ENCODE results near the gene SYT4. TPM values are rescaled to one million over a fixed set of nuclear protein-coding genes. Genes with fewer than 3 reads are reported as not detected.
"Not testable (repeated sequence)": the region's sequence is repeated elsewhere in the genome, so short reads cannot be mapped to it uniquely, and the experiment has no call there.

SYT4 gene
- total and polyA plus RNA-seq, 9 of the 15 experiments (the other 6 are each of a cell fraction or from before 2014, with no cell fraction given), result not detected

DNA sequence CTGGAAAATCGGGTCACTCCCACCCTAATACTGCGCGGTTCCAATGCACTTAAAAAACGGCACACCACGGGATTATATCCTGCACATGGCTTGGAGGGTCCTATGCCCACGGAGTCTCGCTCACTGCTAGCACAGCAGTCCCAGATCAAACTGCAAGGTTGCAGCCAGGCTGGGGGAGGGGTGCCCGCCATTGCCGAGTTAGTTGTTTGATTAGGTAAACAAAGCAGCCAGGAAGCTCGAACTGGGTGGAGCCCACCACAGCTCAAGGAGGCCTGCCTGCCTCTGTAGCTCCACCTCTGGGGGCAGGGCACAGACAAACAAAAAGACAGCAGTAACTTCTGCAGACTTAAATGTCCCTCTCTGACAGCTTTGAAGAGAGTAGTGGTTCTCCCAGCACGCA is 8.9 kb upstream of the SYT4 start:
- H3K9me3 ChIP-seq (replicated peaks; ENCODE audit: control insufficient read depth, insufficient read depth, low read depth, low read length); H3K4me3 ChIP-seq; DNase-seq (ENCODE audit: extremely low read depth in 1 of 4, low spot score in 3 of 4); H3K27ac ChIP-seq (ENCODE audit: extremely low read depth, low read depth, low read length); H3K9ac ChIP-seq (ENCODE audit: insufficient read depth in 1 of 2, low read depth in 2 of 2, low read length in 2 of 2); intact Hi-C loops (cut with micrococcal nuclease); POLR2A ChIA-PET; H3K36me3 ChIP-seq (ENCODE audit: control insufficient read depth, insufficient read depth, low read length); CTCF ChIA-PET (ENCODE audit: low intra/inter-chr PET ratio); FAIRE-seq; H3K4me2 ChIP-seq (ENCODE audit: insufficient read depth, low read length); H4K20me1 ChIP-seq (replicated peaks; ENCODE audit: control insufficient read depth, insufficient read depth, low read length); H3K79me2 ChIP-seq (ENCODE audit: control insufficient read depth, insufficient read depth, low read length); H3K4me1 ChIP-seq (replicated peaks in 1 of 2; ENCODE audit: control insufficient read depth in 2 of 2, insufficient read depth in 2 of 2, low read length in 2 of 2); BruUV-seq (replicated peaks); H3K9me1 ChIP-seq (ENCODE audit: control insufficient read depth, insufficient read depth, low read length); H3K27me3 ChIP-seq (ENCODE audit: control insufficient read depth in 2 of 2, insufficient read depth in 2 of 2, low read length in 2 of 2); in situ Hi-C loops (cut with MboI); ATAC-seq; H2AFZ ChIP-seq (ENCODE audit: low read depth, low read length): not testable (repeated sequence)
- 1% methylated on average over 8 of the region's 11 CpGs for WGBS (ENCODE audit: insufficient coverage, low coverage, missing lambda C conversion rate)

DNA sequence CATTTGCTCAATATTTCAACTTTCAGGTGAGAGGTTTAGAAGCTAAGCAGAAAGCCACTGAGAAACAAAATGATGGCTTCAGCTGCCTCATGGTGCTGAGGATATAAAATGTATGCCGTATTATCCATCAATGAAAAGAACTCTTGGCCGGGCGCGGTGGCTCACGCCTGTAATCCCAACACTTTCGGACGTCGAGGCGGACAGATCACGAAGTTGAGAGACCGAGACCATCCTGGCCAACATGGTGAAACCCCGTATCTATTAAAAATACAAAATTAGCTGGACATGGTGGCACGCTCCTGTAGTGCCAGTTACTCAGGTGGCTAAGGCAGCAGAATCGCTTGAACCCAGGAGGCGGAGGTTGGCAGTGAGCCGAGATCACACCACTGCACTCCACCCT is 6.0 kb upstream of the SYT4 start:
- H3K9ac ChIP-seq (ENCODE audit: insufficient read depth in 1 of 2, low read depth in 2 of 2, low read length in 2 of 2), result no peak overlapping the region
- H2AFZ ChIP-seq (ENCODE audit: low read depth, low read length), result no peak overlapping the region
- no peak for ATAC-seq
- no peak overlapping the region for H3K4me3 ChIP-seq
- intact Hi-C loops (cut with micrococcal nuclease), result no loop called here
- H3K27me3 ChIP-seq (ENCODE audit: control insufficient read depth in 2 of 2, insufficient read depth in 2 of 2, low read length in 2 of 2), result no peaks in the 10 kb centered on the region
- no peaks in the 10 kb centered on the region for H3K9me3 ChIP-seq (replicated peaks; ENCODE audit: control insufficient read depth, insufficient read depth, low read depth, low read length)
- H3K79me2 ChIP-seq (ENCODE audit: control insufficient read depth, insufficient read depth, low read length), result no peaks in the 10 kb centered on the region
- POLR2A ChIA-PET, result no interaction called here
- DNase-seq (ENCODE audit: extremely low read depth in 1 of 4, low spot score in 3 of 4), result no peak
- under 1% methylated on average over 16 of the region's 16 CpGs for WGBS (ENCODE audit: insufficient coverage, low coverage, missing lambda C conversion rate)
- in situ Hi-C loops (cut with MboI), result no loop called here
- H3K4me2 ChIP-seq (ENCODE audit: insufficient read depth, low read length), result no peak overlapping the region
- FAIRE-seq, result no peak
- H3K36me3 ChIP-seq (ENCODE audit: control insufficient read depth, insufficient read depth, low read length), result no peaks in the 10 kb centered on the region
- CTCF ChIA-PET (ENCODE audit: low intra/inter-chr PET ratio), result no interaction called here
- H4K20me1 ChIP-seq (replicated peaks; ENCODE audit: control insufficient read depth, insufficient read depth, low read length), result no peaks in the 10 kb centered on the region
- no TSS peak for BruUV-seq (replicated peaks)
- H3K9me1 ChIP-seq (ENCODE audit: control insufficient read depth, insufficient read depth, low read length), result no peaks in the 10 kb centered on the region
- H3K27ac ChIP-seq (ENCODE audit: extremely low read depth, low read depth, low read length), result no peak overlapping the region
- H3K4me1 ChIP-seq (replicated peaks in 1 of 2; ENCODE audit: control insufficient read depth in 2 of 2, insufficient read depth in 2 of 2, low read length in 2 of 2), result no peaks in the 10 kb centered on the region
- TF ChIP-seq, protein P1, sequence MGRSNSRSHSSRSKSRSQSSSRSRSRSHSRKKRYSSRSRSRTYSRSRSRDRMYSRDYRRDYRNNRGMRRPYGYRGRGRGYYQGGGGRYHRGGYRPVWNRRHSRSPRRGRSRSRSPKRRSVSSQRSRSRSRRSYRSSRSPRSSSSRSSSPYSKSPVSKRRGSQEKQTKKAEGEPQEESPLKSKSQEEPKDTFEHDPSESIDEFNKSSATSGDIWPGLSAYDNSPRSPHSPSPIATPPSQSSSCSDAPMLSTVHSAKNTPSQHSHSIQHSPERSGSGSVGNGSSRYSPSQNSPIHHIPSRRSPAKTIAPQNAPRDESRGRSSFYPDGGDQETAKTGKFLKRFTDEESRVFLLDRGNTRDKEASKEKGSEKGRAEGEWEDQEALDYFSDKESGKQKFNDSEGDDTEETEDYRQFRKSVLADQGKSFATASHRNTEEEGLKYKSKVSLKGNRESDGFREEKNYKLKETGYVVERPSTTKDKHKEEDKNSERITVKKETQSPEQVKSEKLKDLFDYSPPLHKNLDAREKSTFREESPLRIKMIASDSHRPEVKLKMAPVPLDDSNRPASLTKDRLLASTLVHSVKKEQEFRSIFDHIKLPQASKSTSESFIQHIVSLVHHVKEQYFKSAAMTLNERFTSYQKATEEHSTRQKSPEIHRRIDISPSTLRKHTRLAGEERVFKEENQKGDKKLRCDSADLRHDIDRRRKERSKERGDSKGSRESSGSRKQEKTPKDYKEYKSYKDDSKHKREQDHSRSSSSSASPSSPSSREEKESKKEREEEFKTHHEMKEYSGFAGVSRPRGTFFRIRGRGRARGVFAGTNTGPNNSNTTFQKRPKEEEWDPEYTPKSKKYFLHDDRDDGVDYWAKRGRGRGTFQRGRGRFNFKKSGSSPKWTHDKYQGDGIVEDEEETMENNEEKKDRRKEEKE (IDR thresholded peaks at IDR 0.05; ENCODE audit: borderline replicate concordance in 1 of 2, control insufficient read depth in 1 of 2, low read depth in 2 of 2, low read length in 1 of 2), result no peak
